Fibroblast of mammary gland (primary cell): ENCODE results near the gene MICAL2.

Source experiments
- DNase-seq: peaks from one replicate; pipeline ENCODE4 v3.0.0-alpha.2; 2010; ENCODE audit warnings: low read depth
- H3K4me3 ChIP-seq: 2 replicates; pipeline ENCODE4 v1.5.1; 2011; ENCODE audit warnings: low read depth, mild to moderate bottlenecking, low read length, moderate library complexity; ENCODE audit not compliant: control insufficient read depth
- TF ChIP-seq, protein P1 (sequence below): conservative IDR thresholded peaks from 2 replicates; pipeline ENCODE4 v1.5.1; 2011; ENCODE audit warnings: low read depth, low read length, inconsistent platforms; ENCODE audit not compliant: control insufficient read depth, insufficient read depth

MICAL2 gene

DNA sequence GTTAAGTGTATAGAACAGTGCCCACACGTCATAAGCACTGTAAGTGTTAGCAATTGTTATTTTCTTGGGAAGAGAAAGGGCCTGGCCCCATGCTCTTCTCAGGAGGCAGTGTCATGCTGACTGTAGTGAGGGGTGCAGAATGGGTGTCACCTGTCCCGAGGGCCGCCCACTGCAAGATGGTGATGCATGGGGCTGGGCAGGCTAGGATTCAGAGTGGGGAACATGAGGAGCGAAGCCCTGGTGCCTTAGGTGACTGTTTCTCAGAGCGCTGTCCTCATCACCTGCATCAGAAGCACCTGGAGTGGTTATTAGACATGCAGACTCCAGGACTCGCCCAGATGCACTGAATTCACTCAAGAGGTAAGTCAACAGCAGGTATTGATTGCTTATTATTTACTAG is 166.0 kb downstream of the MICAL2 start:
- TF ChIP-seq, protein P1, sequence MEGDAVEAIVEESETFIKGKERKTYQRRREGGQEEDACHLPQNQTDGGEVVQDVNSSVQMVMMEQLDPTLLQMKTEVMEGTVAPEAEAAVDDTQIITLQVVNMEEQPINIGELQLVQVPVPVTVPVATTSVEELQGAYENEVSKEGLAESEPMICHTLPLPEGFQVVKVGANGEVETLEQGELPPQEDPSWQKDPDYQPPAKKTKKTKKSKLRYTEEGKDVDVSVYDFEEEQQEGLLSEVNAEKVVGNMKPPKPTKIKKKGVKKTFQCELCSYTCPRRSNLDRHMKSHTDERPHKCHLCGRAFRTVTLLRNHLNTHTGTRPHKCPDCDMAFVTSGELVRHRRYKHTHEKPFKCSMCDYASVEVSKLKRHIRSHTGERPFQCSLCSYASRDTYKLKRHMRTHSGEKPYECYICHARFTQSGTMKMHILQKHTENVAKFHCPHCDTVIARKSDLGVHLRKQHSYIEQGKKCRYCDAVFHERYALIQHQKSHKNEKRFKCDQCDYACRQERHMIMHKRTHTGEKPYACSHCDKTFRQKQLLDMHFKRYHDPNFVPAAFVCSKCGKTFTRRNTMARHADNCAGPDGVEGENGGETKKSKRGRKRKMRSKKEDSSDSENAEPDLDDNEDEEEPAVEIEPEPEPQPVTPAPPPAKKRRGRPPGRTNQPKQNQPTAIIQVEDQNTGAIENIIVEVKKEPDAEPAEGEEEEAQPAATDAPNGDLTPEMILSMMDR = no peak
- no peak overlapping the region for H3K4me3 ChIP-seq
- no peak for DNase-seq

GRCh38 chr11:12276831-12277475 is 166.6 kb downstream of the MICAL2 start:
- H3K4me3 ChIP-seq = no peak overlapping the region
- no peak for DNase-seq
- TF ChIP-seq, protein P1 = no peak

DNA sequence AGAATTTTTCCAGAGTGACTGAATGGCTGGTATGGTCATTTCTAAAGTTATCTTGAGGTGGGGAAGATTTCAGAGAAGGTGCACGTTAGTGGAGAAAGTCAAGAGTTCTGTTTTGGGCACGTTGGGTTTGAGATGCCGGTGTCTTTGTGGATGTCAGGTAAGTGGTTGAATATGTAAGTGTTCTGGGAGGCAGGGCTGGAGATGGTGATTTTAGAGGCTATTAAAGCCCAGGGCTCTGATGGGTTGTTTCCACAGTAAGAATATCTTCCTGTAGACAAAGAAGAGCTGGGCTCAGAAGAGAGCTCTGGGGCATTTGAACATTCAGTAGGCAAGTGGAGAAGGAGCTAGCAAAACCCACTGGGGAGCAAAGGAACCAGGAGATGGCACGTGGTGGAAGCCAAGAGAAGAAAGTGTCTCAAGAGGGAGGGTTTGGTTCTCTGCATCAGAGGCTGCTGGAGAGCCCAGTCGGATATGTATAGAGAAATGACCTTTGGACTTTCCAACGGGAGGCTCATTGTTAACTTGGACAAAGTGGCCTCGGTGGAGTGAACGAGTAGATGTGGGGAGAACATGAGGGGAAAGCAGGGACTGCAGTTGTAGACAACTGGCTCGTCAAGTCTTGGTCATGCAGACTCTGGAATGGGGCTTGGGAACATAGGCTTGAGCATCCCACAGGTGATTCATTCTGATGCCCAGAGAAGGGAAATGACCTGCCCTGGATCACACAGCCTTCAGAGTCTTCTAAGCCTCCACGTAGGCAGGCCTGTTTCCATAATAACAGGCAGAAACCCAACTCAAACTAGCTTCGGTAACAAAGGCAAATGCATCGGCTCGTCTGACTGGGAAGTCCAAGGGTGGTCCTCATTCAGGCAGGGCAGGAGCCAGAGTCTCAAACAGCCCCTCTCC is 168.6 kb downstream of the MICAL2 start:
- no peak for DNase-seq
- TF ChIP-seq, protein P1 = no peak
- no peak overlapping the region for H3K4me3 ChIP-seq

DNA sequence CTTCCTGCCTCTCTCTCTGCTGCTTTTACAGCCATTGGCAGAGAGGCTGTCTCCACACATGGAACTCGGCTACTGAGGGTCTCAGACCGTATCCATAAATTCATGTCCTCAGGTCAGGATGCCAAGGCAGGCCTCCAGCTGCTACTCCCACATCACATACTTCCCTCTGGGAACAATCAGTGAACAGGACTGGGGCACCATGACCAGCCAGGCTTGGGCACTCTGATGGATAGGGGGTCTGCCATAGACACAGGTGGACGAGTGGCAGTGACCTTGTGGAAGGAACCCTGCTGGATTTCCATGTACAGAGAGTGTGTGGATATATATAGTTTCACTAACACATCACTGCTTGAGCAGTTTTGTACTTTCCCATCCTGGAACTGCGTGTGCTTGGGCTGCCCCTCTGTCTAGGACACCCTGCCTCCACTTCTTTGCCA is 169.3 kb downstream of the MICAL2 start:
- TF ChIP-seq, protein P1 = no peak
- no peak for DNase-seq
- H3K4me3 ChIP-seq = no peak overlapping the region

DNA sequence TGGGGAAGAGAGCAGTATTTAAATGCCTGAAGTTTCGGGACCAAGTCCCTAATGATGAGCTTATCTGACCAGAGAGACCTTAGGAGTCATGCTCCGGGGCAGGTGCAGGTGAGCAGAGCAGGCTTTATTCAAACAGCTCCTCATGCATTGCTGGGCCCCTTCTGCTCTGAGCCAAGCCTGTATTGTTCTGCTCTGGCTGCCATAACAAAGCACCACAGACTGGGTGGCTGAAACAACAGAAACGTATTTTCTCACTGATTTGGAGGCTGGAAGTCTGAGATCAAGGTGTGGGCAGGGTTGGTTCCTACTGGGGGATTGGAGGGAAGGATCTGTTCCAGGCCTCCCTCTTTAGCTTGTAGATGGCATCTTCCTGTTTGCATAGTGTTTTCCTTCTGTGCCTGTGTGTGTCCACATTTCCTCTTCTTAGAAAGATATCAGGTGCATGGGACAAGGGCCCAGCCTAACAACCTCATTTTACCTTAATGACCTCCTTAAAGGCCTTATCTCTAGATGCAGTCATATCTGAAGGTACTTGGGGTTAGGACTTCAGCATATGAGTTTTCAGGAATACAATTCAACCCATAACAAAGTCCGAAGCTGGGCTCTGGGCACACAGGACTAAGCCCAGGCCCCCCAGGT is 169.9 kb downstream of the MICAL2 start:
- H3K4me3 ChIP-seq = no peak overlapping the region
- TF ChIP-seq, protein P1 = no peak
- DNase-seq = no peak

DNA sequence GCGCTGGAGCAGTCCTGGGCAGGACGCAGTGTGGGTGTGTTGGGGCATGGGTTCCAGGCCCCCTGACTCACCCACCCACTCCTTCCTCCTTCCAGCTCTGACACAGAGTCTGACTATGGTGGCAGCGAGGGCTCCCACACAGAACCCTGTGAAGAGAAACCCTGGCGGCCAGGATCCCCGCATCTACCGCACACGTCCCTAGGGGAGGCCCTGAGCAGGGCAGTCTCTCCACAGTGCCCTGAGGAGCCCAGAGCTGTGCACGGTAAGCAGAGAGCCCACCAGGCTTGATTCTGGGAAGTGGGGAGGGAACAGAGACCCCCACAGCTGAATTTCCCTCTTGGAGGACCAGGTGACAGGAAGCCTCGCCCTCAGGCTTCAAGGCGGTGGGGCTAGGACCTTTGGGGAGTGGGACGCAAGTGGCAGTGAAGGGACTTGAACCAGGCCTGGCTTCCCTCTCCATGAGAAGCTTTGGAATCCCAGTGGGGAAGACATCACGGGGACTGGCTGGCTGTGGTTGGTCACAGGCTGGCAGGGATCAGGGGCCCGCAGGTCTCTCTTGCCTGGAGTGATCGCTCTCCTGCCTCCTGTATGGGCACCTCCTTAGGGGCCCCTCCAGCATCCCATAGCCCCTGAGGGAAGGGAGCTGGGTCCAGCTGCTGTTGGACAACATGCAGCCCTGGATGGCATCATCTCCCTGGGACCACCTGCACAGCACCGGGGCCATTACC is 170.6 kb downstream of the MICAL2 start:
- TF ChIP-seq, protein P1 = no peak
- no peak overlapping the region for H3K4me3 ChIP-seq
- peak; percentile 42 for DNase-seq
